GM21825 (cell line): ENCODE results near the gene AK1.

Source experiments
- ATAC-seq: cut with Tn5 transposase; IDR thresholded peaks from one replicate; pipeline ENCODE4 v1.9.1; 2021; ENCODE audit warnings: mild to moderate bottlenecking, moderate library complexity; ENCODE audit not compliant: unreplicated experiment

AK1 gene

DNA sequence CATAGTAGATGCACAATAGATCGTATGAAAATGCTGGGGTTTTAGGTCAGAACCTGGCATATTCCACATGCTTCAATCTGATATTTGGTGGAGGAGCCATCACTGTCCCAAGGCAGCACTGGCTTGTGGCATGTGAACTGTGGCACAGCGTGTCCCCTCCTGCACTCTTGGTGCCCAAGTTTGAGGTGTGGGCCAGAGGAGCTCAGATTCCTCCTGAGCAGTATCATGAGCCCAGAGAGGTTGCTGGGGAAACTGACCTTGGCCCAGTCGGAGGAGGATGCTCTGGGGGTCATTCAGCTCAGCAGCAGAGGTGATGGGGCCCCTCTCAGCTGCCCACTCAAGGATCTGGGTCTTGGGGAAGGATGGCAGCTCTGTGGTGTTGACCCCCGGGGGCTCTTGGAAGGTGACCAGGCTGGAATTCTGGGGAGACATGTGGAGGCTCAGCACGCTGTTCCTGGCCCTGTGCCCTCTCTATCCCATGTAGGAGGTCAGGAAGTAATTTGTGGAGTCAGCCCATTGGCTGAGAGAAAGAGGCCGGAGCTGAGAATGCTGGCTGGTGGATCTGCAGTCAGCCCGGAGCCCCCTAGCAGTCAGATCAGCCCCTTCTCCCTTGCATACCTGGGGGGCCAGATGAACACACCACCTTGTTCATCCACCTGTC lies 51.1 kb downstream of the AK1 start:
- ATAC-seq, result no peak

DNA sequence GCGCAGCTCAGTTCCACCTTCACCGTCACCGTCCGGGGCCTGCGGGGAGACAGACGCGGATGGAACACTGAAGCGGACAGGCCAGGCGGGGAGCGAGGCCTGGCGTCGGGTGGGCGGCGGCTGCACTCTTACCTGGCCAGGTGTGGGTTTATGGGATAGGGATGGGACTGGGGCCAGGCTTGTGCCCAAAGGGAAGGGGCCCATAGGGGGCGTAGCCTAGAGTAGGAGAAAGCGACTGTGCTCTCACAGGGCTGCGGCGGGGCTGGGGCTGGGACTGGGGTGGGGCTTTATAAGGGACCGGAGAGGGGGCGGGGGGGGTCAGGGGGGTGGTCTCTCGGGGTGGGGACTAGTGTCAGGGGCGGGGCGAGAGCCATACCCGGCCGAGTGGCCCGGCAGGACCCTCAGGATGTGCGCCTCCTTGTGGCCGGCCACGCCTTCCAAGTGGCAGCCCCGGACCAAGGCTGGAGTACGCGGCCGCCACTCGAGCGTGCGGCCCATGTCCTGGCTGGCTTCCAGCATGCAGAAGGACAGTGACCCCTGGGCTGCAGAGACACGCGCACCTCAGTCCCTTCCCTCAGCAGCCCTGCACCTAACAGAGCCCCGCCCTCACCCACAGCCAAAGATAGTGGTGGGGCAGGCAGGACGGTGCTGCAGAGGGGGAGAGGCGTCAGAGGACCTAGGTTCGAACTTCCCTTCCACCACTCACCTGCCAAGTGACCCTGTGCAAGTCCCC lies 52.0 kb downstream of the AK1 start:
- ATAC-seq, result no peak

DNA sequence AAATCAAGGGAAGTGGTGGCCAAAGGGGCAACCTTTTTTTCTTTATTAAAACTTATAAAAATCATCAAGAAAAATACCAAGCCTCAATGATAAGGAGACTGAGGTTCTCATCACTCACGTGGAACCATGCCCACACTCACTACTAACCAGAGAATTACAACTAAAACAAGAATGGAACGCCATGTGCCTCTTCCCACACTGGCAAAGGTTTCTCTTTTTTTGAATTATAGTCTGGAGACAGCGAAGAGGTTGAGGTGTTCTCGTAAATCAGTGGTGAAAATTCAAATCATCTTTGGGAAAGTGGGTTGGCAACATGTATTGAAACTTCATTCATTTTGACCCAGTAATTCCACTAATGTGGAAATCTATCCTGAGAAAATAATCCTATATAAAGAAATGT lies 55.4 kb downstream of the AK1 start:
- ATAC-seq, result no peak

DNA sequence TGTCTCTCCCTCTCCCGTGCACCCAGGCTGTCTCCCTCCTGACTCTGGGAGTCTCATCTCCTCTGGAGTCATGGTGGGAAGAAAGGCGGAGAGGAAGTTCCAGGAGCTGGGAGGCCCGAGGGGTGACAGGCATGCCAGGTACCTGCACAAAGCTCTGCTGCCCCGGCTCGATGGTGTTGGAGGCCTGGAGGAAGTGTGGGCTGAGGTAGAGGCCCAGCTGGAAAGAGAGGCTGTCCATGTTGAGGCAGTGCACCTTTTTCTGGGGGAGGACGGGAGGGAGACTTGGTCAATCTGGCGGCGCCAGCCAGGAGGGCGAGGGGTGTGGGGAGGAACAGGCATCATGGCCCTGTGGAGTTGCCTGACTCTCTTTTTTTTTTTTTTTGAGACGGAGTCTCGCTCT lies 58.9 kb downstream of the AK1 start:
- ATAC-seq, result no peak

DNA sequence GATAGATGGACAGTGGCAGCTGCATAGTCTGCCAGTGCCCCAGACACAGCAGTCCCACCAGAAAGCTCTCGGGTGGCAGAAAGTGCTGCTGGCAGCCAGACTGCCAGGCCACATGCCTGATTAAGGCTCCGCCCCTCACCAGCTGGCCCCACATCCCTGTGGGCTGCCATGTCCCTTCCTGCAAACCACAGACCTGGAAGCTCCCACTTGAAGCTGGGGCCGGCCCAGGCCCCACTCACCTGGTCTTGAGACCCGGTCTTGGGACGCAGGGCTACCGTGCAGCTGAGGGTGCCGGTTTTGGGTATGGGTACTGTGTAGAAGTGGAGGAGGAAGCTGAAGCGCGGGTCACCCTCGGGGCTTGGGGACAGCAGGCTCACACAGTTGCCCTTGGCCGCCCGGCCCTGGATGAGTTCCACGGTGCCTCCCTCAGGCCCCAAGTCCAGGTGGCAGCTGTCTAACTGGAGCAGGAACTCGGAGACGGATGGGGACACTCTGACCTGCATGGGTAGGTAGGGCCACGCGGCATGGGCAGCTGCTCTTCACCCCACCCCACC lies 59.5 kb downstream of the AK1 start:
- no peak for ATAC-seq

DNA sequence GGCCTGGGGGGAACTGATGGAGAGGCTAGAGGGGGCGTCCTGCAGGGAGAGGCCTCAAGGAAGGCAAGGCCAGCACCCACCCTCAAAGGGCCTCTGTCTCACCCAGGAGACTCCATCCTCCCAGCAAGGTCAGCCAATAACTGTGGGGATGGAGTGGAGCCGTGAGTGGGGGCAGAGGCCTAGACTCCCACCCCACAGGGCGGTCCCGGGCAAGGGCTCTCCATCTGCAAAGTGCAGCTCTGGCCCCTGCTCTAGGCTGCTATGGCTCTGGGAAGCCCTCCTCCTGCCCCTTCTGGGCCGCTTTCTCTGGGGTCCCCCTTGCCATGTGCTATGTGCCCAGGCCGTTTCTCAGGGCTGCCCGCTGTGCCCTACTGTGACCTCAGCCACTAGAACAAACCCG lies 60.7 kb downstream of the AK1 start:
- no peak for ATAC-seq
